C4-2B (cell line): ENCODE results near the gene PDS5A.
"Not testable (repeated sequence)": the region's sequence is repeated elsewhere in the genome, so short reads cannot be mapped to it uniquely, and the experiment has no call there.

ENCODE experiments used
- H3K27ac ChIP-seq: fragments of 450-650 bp; 2 replicates; pipeline ENCODE4 v1.5.1; 2017
- ZFX ChIP-seq: fragments of 450-650 bp; IDR thresholded peaks from 2 replicates; pipeline ENCODE4 v1.6.1; 2017
- TF ChIP-seq, protein P1 (sequence below): fragments of 450-650 bp; conservative IDR thresholded peaks from 2 replicates; pipeline ENCODE4 v1.5.1; 2017; ENCODE audit warnings: mild to moderate bottlenecking

PDS5A gene

DNA sequence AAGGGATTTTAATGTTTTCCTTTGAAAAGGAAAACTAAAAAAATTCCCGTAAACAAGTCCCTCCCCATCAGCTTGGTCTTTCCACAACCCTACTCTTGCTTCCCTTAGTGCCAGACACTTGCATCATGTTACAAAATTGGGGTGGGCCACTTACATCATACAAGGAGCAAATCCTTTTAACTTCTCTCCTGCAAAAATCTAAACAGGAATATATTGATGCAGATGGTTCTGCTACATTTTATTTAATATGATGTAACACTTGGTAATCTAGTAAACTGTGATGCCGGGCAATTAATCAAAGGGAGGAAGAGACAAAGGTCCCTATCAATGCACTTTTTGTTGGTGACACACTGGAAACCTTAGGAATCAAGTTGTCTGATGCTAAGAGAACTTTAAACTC lies 154.5 kb downstream of the PDS5A start:
- TF ChIP-seq, protein P1, sequence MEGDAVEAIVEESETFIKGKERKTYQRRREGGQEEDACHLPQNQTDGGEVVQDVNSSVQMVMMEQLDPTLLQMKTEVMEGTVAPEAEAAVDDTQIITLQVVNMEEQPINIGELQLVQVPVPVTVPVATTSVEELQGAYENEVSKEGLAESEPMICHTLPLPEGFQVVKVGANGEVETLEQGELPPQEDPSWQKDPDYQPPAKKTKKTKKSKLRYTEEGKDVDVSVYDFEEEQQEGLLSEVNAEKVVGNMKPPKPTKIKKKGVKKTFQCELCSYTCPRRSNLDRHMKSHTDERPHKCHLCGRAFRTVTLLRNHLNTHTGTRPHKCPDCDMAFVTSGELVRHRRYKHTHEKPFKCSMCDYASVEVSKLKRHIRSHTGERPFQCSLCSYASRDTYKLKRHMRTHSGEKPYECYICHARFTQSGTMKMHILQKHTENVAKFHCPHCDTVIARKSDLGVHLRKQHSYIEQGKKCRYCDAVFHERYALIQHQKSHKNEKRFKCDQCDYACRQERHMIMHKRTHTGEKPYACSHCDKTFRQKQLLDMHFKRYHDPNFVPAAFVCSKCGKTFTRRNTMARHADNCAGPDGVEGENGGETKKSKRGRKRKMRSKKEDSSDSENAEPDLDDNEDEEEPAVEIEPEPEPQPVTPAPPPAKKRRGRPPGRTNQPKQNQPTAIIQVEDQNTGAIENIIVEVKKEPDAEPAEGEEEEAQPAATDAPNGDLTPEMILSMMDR, result no peak
- no peak for TF ChIP-seq ZFX
- no peak overlapping the region for H3K27ac ChIP-seq

DNA sequence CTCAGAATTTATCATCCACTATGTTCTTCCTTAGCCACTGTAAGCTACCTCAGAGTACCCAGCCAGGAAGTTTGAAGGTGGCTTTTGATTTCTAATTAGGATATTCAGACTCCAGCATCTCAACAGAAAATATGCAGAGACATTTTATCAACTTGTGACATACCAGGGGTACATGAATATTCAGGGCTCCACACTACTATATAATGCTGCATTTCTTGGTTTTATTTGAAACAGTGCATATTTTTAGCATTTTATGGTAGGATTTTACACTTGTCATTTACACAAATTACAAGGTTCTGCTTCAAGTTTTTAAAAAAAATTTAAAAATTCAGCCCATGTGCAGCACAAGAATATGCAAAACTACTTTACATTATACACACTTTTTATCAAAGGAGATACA lies 155.0 kb downstream of the PDS5A start:
- no peak for TF ChIP-seq ZFX
- TF ChIP-seq, protein P1, result no peak
- H3K27ac ChIP-seq, result no peak overlapping the region

DNA sequence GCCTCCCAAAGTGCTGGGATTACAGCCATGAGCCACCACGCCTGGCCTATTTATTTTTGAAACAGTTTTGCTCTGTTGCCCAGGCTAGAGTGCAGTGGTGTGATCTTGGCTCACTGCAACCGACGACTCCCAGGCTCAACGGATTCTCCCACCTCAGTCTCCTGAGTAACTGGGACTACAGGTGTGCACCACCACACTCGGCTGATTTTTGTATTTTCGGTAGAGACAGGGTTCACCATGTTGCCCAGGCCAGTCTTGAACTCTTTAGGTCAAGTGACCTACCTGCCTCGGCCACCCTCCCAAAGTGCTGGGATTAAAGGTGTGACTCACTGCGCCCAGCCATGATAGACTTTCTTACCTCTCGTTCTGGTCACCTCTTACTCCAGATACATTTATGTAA lies 155.8 kb downstream of the PDS5A start:
- TF ChIP-seq, protein P1, result no peak
- TF ChIP-seq ZFX, result no peak
- H3K27ac ChIP-seq, result no peak overlapping the region

DNA sequence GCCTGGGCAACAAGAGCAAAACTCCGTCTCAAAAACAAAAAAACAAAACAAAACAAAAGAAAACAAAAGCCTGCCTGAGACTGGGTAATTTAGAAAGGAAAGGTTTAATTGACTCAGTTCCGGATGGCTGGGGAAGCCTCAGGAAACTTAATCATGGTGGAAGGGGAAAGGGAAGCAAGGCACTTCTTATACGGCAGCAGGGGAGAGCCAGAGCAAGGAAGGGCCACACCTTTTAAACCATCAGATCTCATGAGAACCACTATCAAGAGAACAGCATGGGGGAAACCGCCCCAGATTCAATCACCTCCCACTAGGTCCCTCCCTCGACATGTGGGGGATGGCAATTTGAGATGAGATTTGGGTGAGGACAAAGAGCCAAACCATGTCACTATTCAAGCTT lies 157.5 kb downstream of the PDS5A start:
- no peak for TF ChIP-seq ZFX
- TF ChIP-seq, protein P1, result no peak
- no peak overlapping the region for H3K27ac ChIP-seq

DNA sequence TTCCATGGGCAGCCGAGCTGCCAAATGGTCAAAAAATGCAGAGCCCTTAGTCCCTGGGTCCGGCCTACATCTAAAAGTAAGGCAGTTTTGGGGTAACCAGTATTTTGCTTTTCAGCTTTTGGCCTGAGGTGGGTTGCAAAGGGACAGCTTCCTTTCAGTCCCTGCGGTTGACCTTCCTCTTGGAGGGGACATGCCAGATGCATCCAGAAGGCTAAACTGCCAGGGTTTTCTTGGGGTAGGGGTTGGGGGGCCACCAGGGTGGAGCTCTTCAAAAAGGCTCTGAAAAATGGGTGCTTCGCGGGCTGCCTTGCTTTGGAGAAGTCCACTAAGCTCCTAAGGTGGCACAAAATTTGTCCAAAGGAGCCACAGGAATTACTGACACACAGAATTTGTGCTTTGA lies 159.1 kb downstream of the PDS5A start:
- TF ChIP-seq, protein P1, result no peak
- no peak for TF ChIP-seq ZFX
- H3K27ac ChIP-seq, result no peak overlapping the region

DNA sequence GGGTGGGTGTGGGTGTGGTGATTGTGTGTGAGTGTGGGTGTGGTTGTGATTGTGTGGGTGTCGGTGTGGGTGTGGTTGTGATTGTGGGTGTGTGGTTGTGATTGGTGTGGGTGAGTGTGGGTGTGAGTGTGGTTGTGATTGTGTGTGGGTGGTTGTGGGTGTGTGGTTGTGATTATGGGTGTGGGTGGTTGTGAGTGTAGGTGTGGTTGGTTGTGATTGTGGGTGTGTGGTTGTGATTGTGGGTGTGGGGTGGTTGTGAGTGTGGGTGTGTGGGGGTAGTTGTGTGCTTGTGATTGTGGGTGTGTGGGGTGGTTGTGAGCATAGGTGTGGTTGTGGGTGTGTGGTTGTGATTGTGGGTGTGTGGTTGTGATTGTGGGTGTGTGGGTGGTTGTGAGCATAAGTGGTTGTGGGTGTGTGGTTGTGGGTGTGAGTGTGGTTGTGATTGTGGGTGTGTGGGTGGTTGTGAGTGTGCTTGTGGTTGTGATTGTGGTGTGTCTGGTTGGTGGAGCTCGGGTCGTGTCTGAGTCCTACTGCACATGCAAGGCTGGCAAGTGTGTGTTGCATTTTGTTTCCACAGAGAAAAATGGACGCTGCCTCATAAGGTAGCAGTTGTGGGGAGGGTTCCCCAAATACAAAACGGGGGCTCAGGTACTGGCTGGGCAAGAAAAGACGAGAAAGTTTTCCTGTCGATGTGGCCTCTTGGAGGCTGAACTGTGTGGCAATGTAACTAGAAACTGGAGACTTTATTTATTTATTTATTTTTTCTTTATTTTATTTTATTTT lies 163.1 kb downstream of the PDS5A start:
- no peak overlapping the region for H3K27ac ChIP-seq
- TF ChIP-seq ZFX, result no peak
- TF ChIP-seq, protein P1, result no peak

DNA sequence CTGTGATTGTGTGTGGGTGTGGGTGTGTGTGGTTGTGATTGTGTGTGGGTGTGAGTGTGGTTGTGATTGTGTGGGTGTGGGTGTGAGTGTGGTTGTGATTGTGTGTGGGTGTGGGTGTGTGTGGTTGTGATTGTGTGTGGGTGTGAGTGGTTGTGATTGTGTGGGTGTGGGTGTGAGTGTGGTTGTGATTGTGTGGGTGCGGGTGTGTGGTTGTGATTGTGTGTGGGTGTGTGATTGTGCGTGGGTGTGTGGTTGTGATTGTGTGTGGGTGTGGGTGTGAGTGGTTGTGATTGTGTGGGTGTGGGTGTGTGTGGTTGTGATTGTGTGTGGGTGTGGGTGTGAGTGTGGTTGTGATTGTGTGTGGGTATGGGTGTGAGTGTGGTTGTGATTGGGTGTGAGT lies 163.9 kb downstream of the PDS5A start:
- H3K27ac ChIP-seq, result not testable (repeated sequence)

DNA sequence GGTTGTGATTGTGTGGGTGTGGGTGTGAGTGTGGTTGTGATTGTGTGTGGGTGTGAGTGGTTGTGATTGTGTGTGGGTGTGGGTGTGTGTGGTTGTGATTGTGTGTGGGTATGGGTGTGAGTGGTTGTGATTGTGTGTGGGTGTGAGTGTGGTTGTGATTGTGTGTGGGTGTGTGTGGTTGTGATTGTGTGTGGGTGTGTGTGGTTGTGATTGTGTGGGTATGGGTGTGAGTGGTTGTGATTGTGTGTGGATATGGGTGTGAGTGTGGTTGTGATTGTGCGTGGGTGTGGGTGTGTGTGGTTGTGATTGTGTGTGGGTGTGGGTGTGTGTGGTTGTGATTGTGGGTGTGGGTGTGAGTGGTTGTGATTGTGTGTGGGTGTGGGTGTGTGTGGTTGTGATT lies 164.7 kb downstream of the PDS5A start:
- not testable (repeated sequence) for H3K27ac ChIP-seq
